ENCODE measurements around the gene RGS17.

RGS17 gene

GRCh38 chr6:153090241-153090930, 40.7 kb downstream of the RGS17 start (continued):
- TF ChIP-seq PATZ1 (tag by site-specific recombination; IDR thresholded peaks at IDR 0.05) (no peak), YY2 (tag by site-specific recombination; IDR thresholded peaks at IDR 0.05) (no peak), ZNF530 (tag by site-specific recombination; IDR thresholded peaks at IDR 0.05; ENCODE audit: low read depth) (no peak), ZBTB17 (tag by site-specific recombination; IDR thresholded peaks at IDR 0.05) (no peak), ZNF362 (tag by site-specific recombination; IDR thresholded peaks at IDR 0.05) (no peak), ZNF529 (tag by site-specific recombination; IDR thresholded peaks at IDR 0.05; ENCODE audit: insufficient replicate concordance) (no peak)

GRCh38 chr6:153088796-153089195, 42.3 kb downstream of the RGS17 start:
- no peaks in the 10 kb centered on the region for H3K36me3 ChIP-seq (ENCODE audit: control insufficient read depth in 2 of 2, insufficient read depth in 1 of 2, low read length in 2 of 2)
- no peaks in the 10 kb centered on the region; the same call in 1 of the 2 replicates for H3K4me1 ChIP-seq (ENCODE audit: control insufficient read depth, insufficient read depth, low read length)
- H3K4me3 ChIP-seq (ENCODE audit: low read depth, low read length): no peak overlapping the region
- no peak overlapping the region for H3K27ac ChIP-seq (ENCODE audit: extremely low read depth, low read depth, low read length)
- CTCF ChIA-PET: interaction anchor here (0.6 kb wide), 1 partner anchor 196 kb away, joined by 3 read pairs; no protein-coding TSS in a partner anchor
- no peak for TF ChIP-seq ZNF239 (tag by site-specific recombination; IDR thresholded peaks at IDR 0.05)
- no peak for TF ChIP-seq ZNF837 (tag by site-specific recombination; IDR thresholded peaks at IDR 0.05)
- no peak for TF ChIP-seq KLF16 (tag by site-specific recombination; IDR thresholded peaks at IDR 0.05)
- TF ChIP-seq ZNF19 (tag by site-specific recombination; IDR thresholded peaks at IDR 0.05; ENCODE audit: low read depth): no peak
- no peak for TF ChIP-seq KLF7 (tag by site-specific recombination; IDR thresholded peaks at IDR 0.05; ENCODE audit: borderline replicate concordance)
- no peak for TF ChIP-seq ZXDB (tag by site-specific recombination; IDR thresholded peaks at IDR 0.05)
- no peak for TF ChIP-seq KLF17 (tag by site-specific recombination; IDR thresholded peaks at IDR 0.05)
- TF ChIP-seq ZNF76 (tag by site-specific recombination; IDR thresholded peaks at IDR 0.05; ENCODE audit: borderline replicate concordance, low read depth): no peak
- no peak for TF ChIP-seq ZNF391 (tag by site-specific recombination; IDR thresholded peaks at IDR 0.05; ENCODE audit: borderline replicate concordance, low read depth)
- no peak for TF ChIP-seq KLF1 (tag by site-specific recombination; IDR thresholded peaks at IDR 0.05)
- no peak for TF ChIP-seq ZNF10 (tag by site-specific recombination; IDR thresholded peaks at IDR 0.05)
- TF ChIP-seq OVOL3 (tag by site-specific recombination; IDR thresholded peaks at IDR 0.05): no peak
- H3K9me3 ChIP-seq (ENCODE audit: control insufficient read depth, insufficient read depth, low read depth, low read length): no peaks in the 10 kb centered on the region
- POLR2A ChIA-PET: no interaction called here

- Histone ChIP-seq H3K36me3 (ENCODE audit: control insufficient read depth in 2 of 2, insufficient read depth in 1 of 2, low read length in 2 of 2) (no peaks in the 10 kb centered on the region), H3K4me3 (ENCODE audit: low read depth, low read length) (no peak overlapping the region), H3K27ac (ENCODE audit: extremely low read depth, low read depth, low read length) (no peak overlapping the region), H3K9me3 (ENCODE audit: control insufficient read depth, insufficient read depth, low read depth, low read length) (no peaks in the 10 kb centered on the region), H3K4me1 (ENCODE audit: control insufficient read depth, insufficient read depth, low read length) (no peaks in the 10 kb centered on the region; the same call in 1 of the 2 replicates)
- CTCF ChIA-PET: no interaction called here
- POLR2A ChIA-PET: no interaction called here
- TF ChIP-seq ZNF335 (tag by site-specific recombination; conservative IDR thresholded peaks at IDR 0.05) (no peak), ZNF366 (tag by site-specific recombination; conservative IDR thresholded peaks at IDR 0.05) (no peak), ZSCAN5A (tag by site-specific recombination; IDR thresholded peaks at IDR 0.05) (no peak), PRDM1 (tag by site-specific recombination; IDR thresholded peaks at IDR 0.05) (no peak), ZNF610 (tag by site-specific recombination; IDR thresholded peaks at IDR 0.05; ENCODE audit: borderline replicate concordance) (no peak), ZNF292 (tag by site-specific recombination; IDR thresholded peaks at IDR 0.05; ENCODE audit: borderline replicate concordance, low read depth) (no peak), ZNF473 (tag by site-specific recombination; IDR thresholded peaks at IDR 0.05) (no peak), ZNF426 (tag by site-specific recombination; IDR thresholded peaks at IDR 0.05) (no peak), ZSCAN4 (tag by site-specific recombination; IDR thresholded peaks at IDR 0.05) (no peak)
Measured at GRCh38 chr6:153087436-153087835, 43.6 kb downstream of the RGS17 start.
